ENCODE results near the gene EML4.
A peak's percentile ranks its signal among the peaks of the same experiment; 100 is the strongest.

Gene EML4

DNA sequence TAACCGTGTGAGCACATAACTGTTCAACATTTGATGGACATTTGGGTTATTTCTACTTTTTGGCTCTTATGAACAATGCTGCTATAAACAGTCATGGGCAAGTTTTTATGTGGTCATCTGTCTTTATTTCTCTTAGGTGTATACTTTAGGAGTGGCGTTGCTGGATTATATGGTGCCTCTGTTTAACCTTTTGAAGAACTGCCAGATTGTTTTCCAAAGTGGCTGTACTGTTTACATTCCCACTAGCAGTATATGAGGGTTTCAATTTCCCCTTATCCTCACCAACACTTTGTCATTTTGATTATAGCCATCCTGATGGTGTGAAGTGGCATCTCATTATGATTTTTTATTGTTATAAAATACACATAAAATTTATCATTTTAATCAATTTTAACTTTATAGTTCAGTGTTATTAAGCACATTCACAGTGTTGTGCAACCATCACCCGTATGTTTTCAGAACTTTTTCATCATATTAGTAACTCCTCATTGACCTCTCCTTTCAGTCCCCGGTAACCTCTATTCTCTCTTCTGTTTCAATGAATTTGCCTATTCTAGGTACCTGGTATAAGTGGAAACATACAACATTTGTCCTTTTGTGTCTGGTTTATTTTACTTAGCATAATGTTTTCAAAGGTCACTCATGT, 55.4 kb downstream of the EML4 start:
- no peak for DNase-seq (ENCODE audit: low read depth)

DNA sequence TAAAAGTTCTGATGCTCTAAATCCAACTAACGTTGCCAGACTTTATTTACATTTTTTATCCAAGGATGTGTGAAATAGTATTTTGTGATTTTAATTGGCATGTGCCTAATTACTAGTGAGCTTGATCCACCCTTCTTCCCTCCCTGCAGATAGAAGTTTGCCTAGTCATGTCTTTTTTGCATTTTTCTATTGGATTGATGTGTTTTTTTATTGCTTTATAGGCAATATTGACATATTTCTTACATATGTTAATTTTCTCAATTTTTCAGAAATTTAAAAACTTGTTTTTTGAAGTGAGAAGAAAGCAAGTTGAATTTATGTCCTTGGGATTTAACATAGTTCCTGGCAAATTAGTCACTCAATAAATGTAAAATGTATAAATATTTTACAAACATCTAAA, 56.4 kb downstream of the EML4 start:
- DNase-seq (ENCODE audit: low read depth): no peak

DNA sequence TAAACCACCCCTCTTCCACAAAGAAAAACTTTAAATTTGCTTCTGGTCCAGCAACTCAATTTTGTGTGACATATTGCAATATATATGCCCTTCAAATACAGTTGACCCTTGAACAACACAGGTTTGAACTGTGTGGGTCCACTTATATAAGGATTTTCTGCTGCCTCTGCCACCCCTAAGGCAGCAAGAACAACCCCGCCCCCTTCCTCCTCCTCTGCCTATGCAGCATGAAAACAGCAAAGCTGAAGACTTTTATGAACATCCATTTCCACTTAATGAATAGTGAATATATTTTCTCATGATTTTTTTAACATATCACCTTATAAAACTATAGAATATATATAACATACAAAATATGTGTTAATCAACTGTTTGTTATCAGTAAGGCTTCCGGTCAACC, 58.3 kb downstream of the EML4 start:
- DNase-seq (ENCODE audit: low read depth): no peak

DNA sequence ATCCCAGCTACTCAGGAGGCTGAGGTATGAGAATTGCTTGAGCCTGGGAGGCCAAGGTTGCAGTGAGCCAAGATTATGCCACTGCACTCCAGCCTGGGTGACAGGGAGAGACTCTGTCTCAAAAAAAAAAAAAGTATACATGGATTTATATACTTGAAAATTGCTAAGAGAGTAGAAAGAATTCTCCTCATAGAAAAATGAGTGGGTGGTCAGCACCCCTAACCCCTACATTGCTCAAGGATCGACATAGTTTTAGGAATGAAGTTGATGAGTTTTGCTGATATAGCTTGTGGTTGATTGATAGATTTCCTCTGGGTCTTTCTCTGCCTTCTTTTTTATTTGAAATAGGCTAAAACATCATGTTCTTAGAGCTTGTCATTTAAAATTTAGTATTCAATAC, 58.9 kb downstream of the EML4 start:
- DNase-seq (ENCODE audit: low read depth): no peak

DNA sequence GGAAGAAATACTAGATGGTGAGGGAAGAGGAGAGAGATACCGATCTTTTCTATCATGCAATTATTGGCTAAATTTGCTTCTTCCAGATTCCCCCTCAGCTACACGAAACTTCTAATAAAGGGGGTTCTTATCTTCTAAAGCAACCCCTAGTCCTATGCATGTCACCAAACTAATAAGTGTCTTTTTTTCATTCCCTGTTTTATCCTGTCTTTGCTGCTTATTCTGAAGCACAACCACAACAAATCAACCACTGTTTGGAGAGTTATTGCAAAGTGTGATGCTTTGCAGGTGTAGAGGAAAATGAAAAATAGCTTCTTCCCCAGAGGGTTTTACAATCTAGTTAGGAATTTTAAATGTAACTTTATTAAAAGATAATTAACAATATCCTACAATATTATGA, 60.8 kb downstream of the EML4 start:
- no peak for DNase-seq (ENCODE audit: low read depth)

DNA sequence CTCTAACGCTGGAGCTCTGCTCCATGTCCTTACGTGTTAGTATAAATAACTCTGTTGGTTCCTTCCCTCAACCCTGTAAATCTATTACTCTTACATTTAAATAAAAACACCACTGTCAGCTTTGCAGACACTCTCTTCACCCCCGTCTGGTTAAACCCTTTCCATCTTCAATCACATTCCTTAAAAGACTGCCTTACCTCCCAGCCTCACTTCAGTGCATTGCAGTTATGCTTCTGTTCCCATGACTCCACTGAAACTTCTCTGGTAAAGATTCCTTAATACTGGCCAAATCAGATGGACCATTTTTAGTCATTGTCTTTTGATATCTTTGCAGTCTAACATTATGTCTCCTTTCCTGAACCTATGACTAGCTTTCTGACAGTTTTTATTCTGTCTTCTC, 61.7 kb downstream of the EML4 start:
- DNase-seq (ENCODE audit: low read depth): no peak

DNA sequence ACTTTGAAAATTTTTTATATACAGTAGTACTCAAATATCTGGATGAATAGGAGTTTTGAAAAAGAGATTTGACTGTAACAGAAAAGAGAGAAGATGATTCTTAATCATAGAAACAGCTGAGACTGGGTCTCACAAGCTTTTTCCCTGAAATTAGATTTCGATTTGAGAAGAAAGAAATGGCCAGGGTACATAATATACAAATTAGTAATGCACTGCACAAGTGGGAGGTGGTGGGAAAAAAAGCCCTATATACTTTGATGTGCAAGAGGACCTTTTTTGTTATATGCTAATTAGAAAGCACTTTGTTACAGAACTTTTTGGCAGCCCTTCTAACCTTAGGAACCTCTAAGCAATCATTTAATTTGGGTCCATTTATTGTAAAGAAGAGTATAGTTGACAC, 62.9 kb downstream of the EML4 start:
- DNase-seq (ENCODE audit: low read depth): no peak

DNA sequence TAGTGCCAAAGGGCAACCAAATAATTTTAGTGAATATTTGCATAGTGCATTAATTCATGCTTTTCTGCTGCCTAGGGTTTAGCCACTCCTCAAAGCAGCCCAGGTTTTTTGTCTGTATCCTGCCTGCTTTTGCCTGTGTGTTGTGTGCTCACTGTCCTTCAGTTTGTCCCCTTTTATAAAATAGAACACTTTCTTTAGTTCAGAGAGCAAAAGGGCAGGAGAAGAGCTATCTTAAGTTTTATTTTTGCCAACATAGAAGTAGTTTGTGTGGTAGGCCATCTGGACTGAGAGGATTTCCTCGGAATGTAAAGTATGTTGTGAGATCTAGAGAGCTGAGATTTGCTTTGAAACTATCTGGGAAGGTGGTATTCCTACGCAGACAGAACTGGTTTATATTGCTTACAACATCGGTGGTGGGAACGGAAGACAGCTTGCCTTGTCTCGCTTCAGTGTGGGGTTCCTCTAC, 64.9 kb downstream of the EML4 start:
- DNase-seq (ENCODE audit: low read depth): peak; percentile 55

DNA sequence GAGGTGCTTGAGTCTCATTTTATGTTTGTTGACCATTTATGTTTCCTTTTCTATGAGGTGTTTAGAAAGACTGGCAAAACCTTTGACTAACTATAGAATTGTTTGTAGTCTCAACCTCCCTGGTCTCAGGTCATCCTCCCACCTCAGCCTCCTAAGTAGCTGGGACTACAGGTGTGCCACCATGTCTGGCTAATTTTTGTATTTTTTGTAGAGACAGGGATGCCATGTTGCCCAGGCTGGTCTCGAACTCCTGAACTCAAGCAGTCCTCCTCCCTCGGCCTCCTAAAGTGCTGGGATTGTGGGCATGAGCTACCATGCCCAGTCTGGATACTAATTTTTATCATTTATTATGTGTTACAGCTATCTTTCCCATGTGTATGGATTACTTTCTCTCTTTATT, 67.8 kb downstream of the EML4 start:
- no peak for DNase-seq (ENCODE audit: low read depth)

DNA sequence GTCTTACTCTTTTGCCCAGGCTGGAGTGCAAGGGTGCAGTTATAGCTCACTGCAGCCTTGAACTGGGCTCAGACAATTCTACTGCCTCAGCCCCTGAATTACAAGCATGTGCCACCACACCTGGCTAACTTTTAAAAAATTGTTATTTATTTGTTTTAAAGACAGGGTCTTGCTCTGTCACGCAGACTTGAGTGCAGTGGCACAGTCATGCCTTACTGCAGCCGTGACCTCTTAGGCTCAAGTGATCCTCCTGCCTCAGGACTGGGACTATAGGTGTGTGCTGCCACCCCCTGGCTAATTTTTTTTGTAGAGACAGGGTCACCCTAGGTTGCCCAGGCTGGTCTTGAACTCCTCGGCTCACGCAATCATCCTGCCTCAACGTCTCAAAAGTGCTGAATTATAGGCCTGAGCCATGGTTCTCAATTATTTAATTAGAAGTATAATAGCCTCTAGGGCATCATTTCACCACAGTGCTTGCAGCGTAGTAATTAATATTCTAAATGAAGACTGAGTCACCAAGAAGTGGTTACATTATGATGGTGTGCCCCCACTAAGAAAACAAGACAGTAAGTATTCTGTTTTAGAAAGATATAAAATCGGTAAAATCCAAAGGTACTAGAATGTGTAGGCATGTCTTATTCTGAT, 69.6 kb downstream of the EML4 start:
- DNase-seq (ENCODE audit: low read depth): no peak

DNA sequence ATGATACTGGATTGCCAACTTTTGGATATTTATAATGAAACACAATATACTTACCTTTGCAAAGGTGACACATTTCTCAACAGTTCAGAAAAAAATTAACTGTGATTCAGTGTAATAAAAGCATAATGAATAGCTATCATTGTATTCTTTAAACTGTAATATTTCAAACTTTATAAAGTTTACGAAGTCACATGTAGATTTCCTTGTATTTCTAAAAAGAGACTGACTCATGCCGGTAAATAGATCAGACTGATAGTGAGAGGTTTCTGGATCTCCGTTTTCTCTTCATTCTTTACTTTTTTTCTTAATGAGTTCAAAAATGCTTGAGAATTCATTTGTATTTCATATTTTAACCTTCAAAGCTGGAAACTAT, 70.1 kb downstream of the EML4 start:
- DNase-seq (ENCODE audit: low read depth): no peak

DNA sequence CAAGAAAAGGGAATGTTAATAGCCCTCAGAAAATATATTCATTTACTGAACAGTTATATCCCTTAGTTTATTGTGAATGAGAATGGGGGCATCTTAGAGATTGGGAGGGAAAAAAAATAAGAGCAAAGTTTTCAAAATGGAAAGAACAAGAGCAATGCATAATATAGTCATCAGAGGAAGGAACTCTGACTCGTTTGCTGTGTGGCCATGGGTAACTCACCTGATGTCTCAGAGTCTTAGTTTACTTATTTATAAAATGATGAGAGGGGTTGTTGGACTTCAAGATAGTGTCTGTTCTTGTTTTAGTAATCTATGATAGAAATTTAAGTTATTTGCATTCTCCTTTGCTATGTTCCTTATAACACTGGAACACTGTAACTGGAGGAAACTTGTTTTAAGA, 70.7 kb downstream of the EML4 start:
- no peak for DNase-seq (ENCODE audit: low read depth)

DNA sequence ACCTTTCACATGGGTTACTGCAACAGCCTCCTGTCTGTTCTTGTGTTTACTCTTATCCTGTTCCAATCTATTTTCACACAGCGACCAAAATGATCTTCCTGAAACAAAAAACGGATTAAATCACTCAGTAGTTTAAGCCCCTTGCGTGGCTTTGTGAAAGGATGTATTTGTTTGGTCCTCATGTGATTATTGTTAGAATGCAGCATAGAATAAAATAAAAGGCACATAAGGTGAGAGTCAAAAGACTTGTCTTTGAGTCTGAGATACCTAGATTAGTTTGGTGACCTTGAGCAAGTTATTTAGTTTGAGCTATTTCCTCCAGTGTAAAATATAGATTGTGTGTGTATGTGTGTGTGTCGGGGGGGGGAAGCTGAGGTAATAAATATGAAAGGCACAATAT, 72.4 kb downstream of the EML4 start:
- DNase-seq (ENCODE audit: low read depth): no peak

DNA sequence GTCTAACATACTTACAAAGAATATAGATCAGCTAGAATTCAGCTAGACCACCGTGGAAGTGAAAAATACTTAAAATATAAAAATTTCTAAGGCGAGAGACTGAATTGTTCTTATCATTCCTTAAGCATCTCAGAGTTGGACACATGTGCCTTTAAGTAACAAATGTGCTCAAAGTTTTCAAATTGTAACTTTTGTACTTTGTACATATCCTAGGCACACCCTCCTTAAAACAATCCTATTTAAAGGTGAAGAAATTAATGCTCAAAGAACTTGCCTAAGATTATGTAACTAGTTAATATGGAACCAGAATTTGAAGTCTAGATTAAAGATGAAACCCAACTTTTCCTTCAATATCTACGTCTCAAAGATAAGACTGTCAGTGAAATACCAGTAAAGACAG, 74.1 kb downstream of the EML4 start:
- DNase-seq (ENCODE audit: low read depth): no peak

DNA sequence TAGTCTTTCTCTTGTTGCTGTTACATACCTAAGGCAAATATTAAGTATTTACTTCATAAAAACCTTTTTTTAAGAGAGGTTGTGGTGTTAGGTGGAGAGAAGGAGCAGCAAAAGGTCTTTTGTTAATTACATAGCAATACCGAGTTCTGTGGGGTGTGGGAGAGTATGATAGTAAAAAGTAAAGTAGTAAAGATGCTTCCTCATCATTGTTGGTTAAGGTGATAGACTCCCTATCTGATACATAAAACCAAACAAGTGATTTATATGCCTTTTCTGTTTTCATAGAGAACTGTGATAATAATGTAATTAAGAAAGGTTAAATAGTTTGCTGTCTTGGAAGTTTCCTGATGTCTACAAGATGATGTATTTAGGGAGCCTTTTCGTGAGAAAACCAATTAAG, 75.4 kb downstream of the EML4 start:
- no peak for DNase-seq (ENCODE audit: low read depth)

DNA sequence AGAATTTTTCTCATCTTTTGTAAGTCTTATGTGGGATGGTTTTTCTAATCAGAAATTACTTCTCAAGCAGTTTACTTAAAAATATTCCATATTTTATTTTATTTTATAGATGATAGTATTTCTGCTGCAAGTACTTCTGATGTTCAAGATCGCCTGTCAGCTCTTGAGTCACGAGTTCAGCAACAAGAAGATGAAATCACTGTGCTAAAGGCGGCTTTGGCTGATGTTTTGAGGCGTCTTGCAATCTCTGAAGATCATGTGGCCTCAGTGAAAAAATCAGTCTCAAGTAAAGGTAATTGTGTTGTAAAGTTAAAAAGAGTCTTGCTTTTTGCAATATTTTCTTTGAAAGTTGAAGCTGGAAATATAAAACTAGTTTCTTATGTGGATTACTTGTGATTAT, 76.2 kb downstream of the EML4 start:
- DNase-seq (ENCODE audit: low read depth): no peak

DNA sequence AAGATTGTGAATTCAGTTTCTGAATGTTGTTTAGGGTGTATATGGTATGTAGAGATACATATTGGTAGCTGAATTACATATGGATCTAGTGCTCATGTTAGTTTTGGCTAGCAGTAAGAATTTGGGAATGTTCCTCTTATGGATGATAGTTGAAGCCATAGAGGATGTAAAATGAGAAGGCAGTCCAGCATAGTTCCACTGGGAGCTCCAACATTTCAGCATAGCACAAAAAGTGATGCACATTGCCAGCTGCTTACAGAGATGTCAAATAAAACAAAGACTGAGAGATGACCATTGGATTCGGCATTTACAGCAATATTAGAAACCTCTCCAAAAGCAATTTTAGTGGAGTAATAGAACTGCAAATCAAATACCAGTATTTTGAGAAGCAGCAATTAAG, 77.4 kb downstream of the EML4 start:
- no peak for DNase-seq (ENCODE audit: low read depth)

DNA sequence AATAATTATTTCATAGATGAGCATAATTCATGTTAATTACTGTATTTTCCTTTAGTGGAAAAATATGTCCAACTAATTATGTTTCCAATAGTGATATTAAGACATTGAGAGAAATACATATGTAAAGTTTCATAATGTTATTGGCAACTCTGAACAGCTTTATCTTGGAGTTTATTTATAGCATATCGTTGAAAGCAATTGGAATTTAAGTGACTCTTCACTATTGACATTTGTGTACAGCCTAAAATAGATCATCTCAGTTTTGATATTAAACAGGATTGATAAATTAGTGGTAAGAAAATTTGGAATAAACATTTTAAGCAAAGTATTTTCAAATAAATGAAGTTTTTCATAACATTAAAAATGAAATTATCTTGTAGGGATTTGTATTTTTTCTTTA, 79.7 kb downstream of the EML4 start:
- DNase-seq (ENCODE audit: low read depth): no peak

DNA sequence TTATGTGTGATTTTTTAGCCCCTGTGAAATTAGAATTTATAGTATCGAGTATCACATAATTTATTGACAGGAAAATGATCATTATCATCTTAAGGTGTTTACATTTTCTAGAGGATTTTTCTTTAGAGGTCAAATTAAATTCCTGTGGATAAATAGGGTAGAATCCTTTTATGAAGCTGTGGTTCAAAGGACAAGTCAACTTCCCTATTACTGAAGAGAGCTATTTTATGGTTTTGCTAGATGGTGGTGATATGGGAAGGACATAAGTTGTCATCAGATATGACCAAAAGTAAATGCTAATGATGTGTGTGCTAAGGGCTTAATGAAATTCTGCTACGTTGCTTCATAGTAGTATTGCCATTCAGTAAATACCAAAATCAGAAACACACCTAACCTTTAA, 80.1 kb downstream of the EML4 start:
- no peak for DNase-seq (ENCODE audit: low read depth)

DNA sequence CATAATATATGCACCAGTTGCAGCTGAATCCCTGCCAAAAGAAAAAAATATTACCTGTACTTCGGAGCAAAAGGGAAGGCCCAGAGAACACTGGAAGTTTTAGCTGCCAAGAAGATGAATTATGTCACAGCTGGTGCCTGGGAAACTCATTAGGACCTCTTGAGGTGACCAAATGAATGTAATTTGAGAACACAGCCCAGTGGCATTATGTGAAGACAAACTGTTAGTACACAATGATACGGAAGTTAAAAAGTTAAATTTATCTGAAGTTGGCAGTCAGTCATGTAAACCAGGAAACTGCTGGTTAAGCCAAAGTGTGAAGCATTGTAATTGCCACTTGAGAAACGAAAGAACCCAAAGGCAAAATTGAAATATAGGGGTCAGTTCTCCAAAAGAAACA, 80.7 kb downstream of the EML4 start:
- no peak for DNase-seq (ENCODE audit: low read depth)

DNA sequence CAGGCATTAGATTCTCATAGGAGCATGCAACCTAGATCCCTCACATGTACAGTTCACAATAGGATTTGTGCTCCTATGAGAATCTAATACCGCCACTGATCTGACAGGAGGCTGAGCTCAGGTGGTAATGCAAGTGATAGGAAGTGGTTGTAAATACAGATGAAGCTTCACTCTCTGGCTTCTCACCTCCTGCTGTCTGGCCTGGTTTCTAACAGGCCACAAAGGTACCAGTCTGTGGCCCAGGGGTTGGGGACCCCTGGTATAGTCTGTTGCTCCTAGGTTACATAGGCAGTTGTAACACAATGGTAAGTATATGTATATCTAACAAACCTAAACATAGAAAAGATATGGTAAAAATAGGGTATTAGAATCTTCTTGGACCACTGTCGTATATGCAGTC, 81.8 kb downstream of the EML4 start:
- DNase-seq (ENCODE audit: low read depth): no peak

DNA sequence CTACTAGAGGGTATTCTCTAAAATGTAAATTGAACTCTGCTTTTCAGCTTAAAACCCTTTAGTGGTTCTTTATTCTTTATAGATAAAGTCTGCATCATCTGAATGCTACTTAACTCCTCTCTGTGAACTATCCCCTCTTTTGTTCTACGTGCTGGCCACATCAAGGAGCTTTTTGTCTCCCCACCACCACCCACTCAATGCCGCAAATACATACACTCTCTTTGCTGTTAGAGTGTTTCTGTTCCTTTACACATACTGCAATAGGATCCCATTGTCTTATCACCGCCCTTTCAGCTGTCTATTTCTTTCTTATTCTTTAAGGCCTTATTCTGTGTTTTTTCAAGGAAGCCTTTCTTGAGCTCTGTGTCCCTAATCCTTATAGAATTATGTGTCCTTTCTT, 83.3 kb downstream of the EML4 start:
- DNase-seq (ENCODE audit: low read depth): no peak

DNA sequence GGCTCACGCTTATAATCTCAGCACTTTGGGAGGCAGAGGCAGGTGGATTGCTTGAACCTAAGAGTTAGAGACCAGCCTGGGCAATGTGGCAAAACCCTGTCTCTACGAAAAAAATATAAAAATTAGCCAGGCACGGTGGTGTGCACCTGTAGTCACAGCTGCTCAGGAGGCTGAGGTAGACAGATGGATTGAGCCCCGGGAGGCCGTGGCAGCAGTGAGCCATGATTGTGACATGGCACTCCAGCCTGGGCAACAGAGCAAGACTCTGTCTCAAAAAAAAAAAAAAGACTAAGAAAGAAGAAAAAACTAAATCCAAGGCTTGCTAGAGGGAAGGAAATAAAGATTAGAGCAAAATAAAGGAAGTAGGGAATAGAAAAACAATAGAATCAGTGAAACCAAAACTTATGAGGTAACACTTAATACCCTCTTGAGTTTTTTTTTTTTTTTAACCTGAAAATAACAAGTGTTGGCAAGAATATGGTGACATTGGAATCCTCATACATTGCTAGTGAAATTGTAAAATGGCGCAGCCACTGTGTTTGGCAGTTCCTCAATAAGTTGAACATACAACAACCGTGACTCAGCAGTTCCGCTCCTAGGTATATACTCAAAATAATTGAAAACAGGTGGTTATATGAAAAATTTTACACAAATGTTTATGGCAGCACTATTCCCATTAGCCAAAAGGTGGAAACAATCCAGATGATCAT, 85.2 kb downstream of the EML4 start:
- DNase-seq (ENCODE audit: low read depth): no peak

DNA sequence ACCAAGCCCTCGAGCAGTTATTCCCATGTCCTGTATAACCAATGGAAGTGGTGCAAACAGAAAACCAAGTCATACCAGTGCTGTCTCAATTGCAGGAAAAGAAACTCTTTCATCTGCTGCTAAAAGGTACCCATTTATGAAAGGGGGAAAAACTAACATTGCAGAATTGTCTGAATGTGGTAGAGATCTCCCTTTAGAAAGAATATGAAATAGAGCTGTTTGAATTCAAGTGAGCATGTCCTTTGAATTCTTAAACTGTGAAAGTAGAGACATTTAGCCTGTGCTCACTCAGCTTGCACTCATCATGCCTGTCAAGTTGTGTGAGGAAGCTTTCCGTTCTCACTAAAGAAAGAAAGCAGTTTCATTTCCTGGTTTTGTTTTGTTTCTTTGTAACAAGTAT, 87.4 kb downstream of the EML4 start:
- no peak for DNase-seq (ENCODE audit: low read depth)

Data from non-pigmented ciliary epithelial cell (primary cell).